Caco-2 (cell line): ENCODE data around the gene ENOX1. TPM values are rescaled to one million over a fixed set of nuclear protein-coding genes. Genes with fewer than 3 reads are reported as not detected.
A peak's percentile ranks its signal among the peaks of the same experiment; 100 is the strongest.

Source experiments
- BruUV-seq: library from RNA; stranded (reverse); fragments of 400-500 nt; replicated peaks from 2 replicates; lab custom pipeline; 2021; lab: Mats Ljungman, UMichigan
- CTCF ChIA-PET: fragments of 300-600 bp; sonication (Branson Sonifier 250); formaldehyde crosslinking; loops from one replicate; lab custom pipeline; 2022; ENCODE audit warnings: antibody characterized with exemption; lab: Charles Lee
- POLR2A ChIA-PET: fragments of 300-600 bp; sonication (Branson Sonifier 250); formaldehyde crosslinking; loops from one replicate; lab custom pipeline; 2022; ENCODE audit warnings: antibody characterized with exemption; lab: Charles Lee
- DNase-seq, 2 experiments: peaks; one replicate each; pipeline versions ENCODE4 v3.0.0 to v3.0.0-alpha.2; 2020 to 2022
- H3K27me3 ChIP-seq: replicated peaks from 2 replicates; pipeline ENCODE4 v1.6.0; 2011; ENCODE audit warnings: low read length; ENCODE audit not compliant: control insufficient read depth, insufficient read depth
- H3K36me3 ChIP-seq: 2 replicates; pipeline ENCODE4 v1.5.1; 2011; ENCODE audit warnings: low read length; ENCODE audit not compliant: control insufficient read depth, insufficient read depth
- H3K4me1 ChIP-seq: fragments of 250-450 bp; sonication (Bioruptor Pico); 2 replicates; pipeline ENCODE4 v1.5.1; 2020; ENCODE audit warnings: mild to moderate bottlenecking
- H3K4me3 ChIP-seq: 2 replicates; pipeline ENCODE4 v1.5.1; 2011; ENCODE audit warnings: low read depth, mild to moderate bottlenecking, control low read depth, low read length
- H3K9me3 ChIP-seq: fragments of 250-450 bp; sonication (Bioruptor Pico); 2 replicates; pipeline ENCODE4 v1.5.1; 2020; ENCODE audit warnings: mild to moderate bottlenecking, moderate library complexity
- H3K27ac Mint-ChIP-seq: one replicate; pipeline ENCODE4 v1.8.0; 2022; ENCODE audit warnings: mixed read lengths; ENCODE audit not compliant: unreplicated experiment
- H3K27me3 Mint-ChIP-seq: one replicate; pipeline ENCODE4 v1.8.0; 2022; ENCODE audit warnings: mixed read lengths; ENCODE audit not compliant: insufficient read depth, unreplicated experiment
- H3K36me3 Mint-ChIP-seq: one replicate; pipeline ENCODE4 v1.8.0; 2022; ENCODE audit warnings: mild to moderate bottlenecking, mixed read lengths; ENCODE audit not compliant: insufficient read depth, unreplicated experiment
- H3K4me1 Mint-ChIP-seq: one replicate; pipeline ENCODE4 v1.8.0; 2022; ENCODE audit warnings: low read depth, mixed read lengths; ENCODE audit not compliant: unreplicated experiment
- H3K4me3 Mint-ChIP-seq: one replicate; pipeline ENCODE4 v1.8.0; 2022; ENCODE audit warnings: mild to moderate bottlenecking, moderate library complexity, mixed read lengths; ENCODE audit not compliant: unreplicated experiment
- H3K9me3 Mint-ChIP-seq: one replicate; pipeline ENCODE4 v1.8.0; 2022; ENCODE audit warnings: mixed read lengths; ENCODE audit not compliant: unreplicated experiment
- intact Hi-C: fragments of 100-400 bp; cut with micrococcal nuclease; formaldehyde crosslinking; loops from one replicate; pipeline ENCODE4 v1.10.0; 2022; ENCODE audit not compliant: unreplicated experiment
- total RNA-seq: library from RNA; stranded (reverse); gene quantifications from 2 replicates; pipeline ENCODE4 v1.2.3, GENCODE V29; 2022
- TF ChIP-seq, protein P1 (sequence below), 2 experiments: fragments of 200-600 bp in 1 of 2; IDR thresholded peaks; 1 replicate in 1 of 2; 2 replicates in 1 of 2; pipeline versions ENCODE4 v1.5.1 to v1.8.0; 2011 to 2022; ENCODE audit warnings: antibody characterized with exemption in 1 of 2, control low read depth in 1 of 2, inconsistent platforms in 1 of 2, low read depth in 1 of 2, low read length in 1 of 2, mild to moderate bottlenecking in 1 of 2, moderate library complexity in 1 of 2; ENCODE audit not compliant: insufficient read depth in 1 of 2, severe bottlenecking in 1 of 2, unreplicated experiment in 1 of 2

Gene ENOX1
- total RNA-seq, 1 experiment from 2014 or later = 9.1 TPM

DNA sequence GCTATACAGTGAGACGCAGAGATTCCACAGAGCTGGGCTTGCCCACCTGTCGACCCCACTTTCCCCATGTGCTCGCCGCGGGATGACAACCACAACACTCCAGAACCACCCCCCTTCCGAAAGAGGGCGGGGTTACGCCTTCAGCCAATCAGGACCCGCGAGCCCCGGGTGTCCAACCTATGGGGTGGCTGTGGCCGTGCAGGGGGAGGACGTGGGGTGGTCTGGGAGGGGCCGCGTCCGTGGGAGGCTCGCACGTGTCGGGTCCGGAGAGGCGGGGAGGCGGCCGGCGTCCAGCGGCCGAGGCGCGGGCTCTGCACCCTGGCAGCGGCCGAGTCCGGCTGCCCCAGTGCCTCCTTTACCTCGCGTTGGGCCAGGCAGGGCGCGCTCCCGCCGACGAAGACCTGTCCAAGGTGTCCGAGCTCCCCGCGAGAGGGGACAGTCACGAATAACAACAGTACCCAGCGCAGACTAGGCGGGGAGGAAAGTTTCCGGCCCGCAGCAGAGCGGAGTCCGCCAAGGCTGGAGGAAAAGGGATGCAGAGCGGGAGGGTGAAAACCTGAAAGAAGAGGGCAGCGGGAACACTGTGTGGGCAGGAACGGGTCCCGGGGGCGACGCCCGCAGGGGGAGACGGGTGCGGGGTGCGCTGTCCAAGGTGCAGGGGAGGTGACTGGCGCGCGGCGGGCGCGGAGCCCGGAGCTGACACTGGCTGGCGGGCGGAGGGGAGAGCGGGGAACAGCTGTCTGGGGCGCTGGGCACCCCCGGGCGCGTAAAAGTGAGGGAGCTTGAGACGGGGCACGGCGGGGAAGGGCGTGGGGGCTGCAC lies 911 bp downstream of the ENOX1 start:
- H3K27me3 Mint-ChIP-seq = no peaks in the 10 kb centered on the region
- H3K4me3 Mint-ChIP-seq = peak overlapping the region; percentile 93
- no TSS peak for BruUV-seq
- peaks cover 9% of the 10 kb centered on the region for H3K4me1 ChIP-seq
- no peaks in the 10 kb centered on the region for H3K9me3 ChIP-seq
- peak overlapping the region; percentile 88 for H3K27ac Mint-ChIP-seq
- peak overlapping the region; percentile 84 for H3K4me3 ChIP-seq
- no peaks in the 10 kb centered on the region for H3K36me3 ChIP-seq
- H3K4me1 Mint-ChIP-seq = peaks cover 15% of the 10 kb centered on the region
- H3K27me3 ChIP-seq = no peaks in the 10 kb centered on the region
- H3K36me3 Mint-ChIP-seq = peaks cover 6% of the 10 kb centered on the region
- CTCF ChIA-PET = interaction anchor here (0.6 to 1.3 kb wide), 8 partner anchors 19 to 516 kb away, joined by 3 to 7 read pairs (median 4); no protein-coding TSS in a partner anchor
- peak; percentile 93 to 94 for DNase-seq
- no peaks in the 10 kb centered on the region for H3K9me3 Mint-ChIP-seq
- TF ChIP-seq, protein P1, sequence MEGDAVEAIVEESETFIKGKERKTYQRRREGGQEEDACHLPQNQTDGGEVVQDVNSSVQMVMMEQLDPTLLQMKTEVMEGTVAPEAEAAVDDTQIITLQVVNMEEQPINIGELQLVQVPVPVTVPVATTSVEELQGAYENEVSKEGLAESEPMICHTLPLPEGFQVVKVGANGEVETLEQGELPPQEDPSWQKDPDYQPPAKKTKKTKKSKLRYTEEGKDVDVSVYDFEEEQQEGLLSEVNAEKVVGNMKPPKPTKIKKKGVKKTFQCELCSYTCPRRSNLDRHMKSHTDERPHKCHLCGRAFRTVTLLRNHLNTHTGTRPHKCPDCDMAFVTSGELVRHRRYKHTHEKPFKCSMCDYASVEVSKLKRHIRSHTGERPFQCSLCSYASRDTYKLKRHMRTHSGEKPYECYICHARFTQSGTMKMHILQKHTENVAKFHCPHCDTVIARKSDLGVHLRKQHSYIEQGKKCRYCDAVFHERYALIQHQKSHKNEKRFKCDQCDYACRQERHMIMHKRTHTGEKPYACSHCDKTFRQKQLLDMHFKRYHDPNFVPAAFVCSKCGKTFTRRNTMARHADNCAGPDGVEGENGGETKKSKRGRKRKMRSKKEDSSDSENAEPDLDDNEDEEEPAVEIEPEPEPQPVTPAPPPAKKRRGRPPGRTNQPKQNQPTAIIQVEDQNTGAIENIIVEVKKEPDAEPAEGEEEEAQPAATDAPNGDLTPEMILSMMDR (IDR thresholded peaks at IDR 0.05; ENCODE audit: insufficient read depth in 1 of 2, low read depth in 1 of 2, low read length in 1 of 2, severe bottlenecking in 1 of 2, unreplicated experiment in 1 of 2) = no peak
- POLR2A ChIA-PET = interaction anchor here (0.6 to 1.2 kb wide), 3 partner anchors 63 to 599 kb away, joined by 3 to 4 read pairs (median 3); no protein-coding TSS in a partner anchor
- intact Hi-C loops = loop anchor here (1.0 to 10.0 kb wide), 5 partner anchors 17 to 231 kb away; partner anchors contain the start of genes CCDC122 and LACC1

DNA sequence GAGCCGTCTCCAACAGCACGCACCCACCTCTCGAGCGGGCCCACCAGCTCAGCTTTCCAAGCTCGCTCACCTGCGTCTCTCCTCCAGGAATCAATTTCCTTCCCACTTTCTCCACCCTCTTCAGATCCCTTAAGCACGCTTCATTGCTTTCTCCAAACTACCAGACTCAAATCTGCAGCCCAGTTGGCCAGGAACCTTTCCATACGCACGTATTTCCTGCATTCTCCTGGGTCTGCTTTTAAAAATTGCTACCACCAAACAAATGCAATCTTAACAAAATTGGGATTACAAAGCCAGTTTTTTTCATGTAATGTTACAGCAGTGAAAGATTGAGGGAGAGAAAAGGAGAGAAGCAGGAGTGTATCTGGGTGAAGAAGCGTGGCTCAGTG lies 1.5 kb downstream of the ENOX1 start:
- Histone ChIP-seq H3K4me1 (peaks cover 15% of the 10 kb centered on the region), H3K27me3 (no peaks in the 10 kb centered on the region), H3K9me3 (no peaks in the 10 kb centered on the region), H3K36me3 (no peaks in the 10 kb centered on the region), H3K4me3 (peak overlapping the region; percentile 84)
- Mint-ChIP-seq H3K36me3 (peaks cover 6% of the 10 kb centered on the region), H3K4me1 (peaks cover 15% of the 10 kb centered on the region), H3K27ac (no peak overlapping the region), H3K4me3 (peak overlapping the region; percentile 93), H3K27me3 (no peaks in the 10 kb centered on the region), H3K9me3 (no peaks in the 10 kb centered on the region)
- ChIA-PET CTCF (interaction anchor here (1.3 kb wide), 1 partner anchor 482 kb away, joined by 3 read pairs; no protein-coding TSS in a partner anchor), POLR2A (no interaction called here)
- DNase-seq = no peak
- no TSS peak for BruUV-seq
- TF ChIP-seq, protein P1 (IDR thresholded peaks at IDR 0.05; ENCODE audit: insufficient read depth in 1 of 2, low read depth in 1 of 2, low read length in 1 of 2, severe bottlenecking in 1 of 2, unreplicated experiment in 1 of 2) = no peak
- intact Hi-C loops = loop anchor here (2.0 to 10.0 kb wide), 4 partner anchors 16 to 230 kb away; partner anchors contain the start of genes CCDC122 and LACC1

DNA sequence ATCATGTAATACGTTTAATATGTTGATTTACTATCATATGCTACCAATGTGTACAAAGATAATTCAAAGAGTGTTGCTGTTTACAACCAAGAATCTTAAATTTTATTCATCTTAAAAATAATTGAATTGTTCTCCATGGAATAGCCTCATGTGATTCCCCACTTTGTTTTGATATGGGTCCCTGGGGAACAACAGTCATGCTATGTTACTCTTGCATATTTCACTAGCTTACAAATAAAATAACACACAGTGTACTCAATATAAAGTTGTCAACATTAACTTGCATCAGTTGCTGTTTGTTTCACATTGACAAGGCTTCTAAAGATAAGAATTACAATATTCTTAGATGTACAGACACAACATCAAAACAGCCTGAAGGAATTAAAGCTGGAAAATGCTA lies 2.3 kb downstream of the ENOX1 start:
- Histone ChIP-seq H3K4me3 (no peak overlapping the region), H3K4me1 (peaks cover 9% of the 10 kb centered on the region), H3K9me3 (no peaks in the 10 kb centered on the region), H3K36me3 (no peaks in the 10 kb centered on the region), H3K27me3 (no peaks in the 10 kb centered on the region)
- no peaks in the 10 kb centered on the region for H3K27me3 Mint-ChIP-seq
- ChIA-PET CTCF (no interaction called here), POLR2A (no interaction called here)
- H3K36me3 Mint-ChIP-seq = peaks cover 6% of the 10 kb centered on the region
- TSS peak; percentile 21 for BruUV-seq
- peaks cover 10% of the 10 kb centered on the region for H3K4me1 Mint-ChIP-seq
- no peaks in the 10 kb centered on the region for H3K9me3 Mint-ChIP-seq
- TF ChIP-seq, protein P1 (IDR thresholded peaks at IDR 0.05; ENCODE audit: insufficient read depth in 1 of 2, low read depth in 1 of 2, low read length in 1 of 2, severe bottlenecking in 1 of 2, unreplicated experiment in 1 of 2) = no peak
- no peak for DNase-seq
- intact Hi-C loops = loop anchor here (2.0 to 10.0 kb wide), 2 partner anchors 16 to 230 kb away; no protein-coding TSS in a partner anchor
- peak overlapping the region; percentile 93 for H3K4me3 Mint-ChIP-seq
- no peak overlapping the region for H3K27ac Mint-ChIP-seq
